AG04449 (cell line): ENCODE results near the gene SLCO6A1.

Experiments
- CTCF ChIA-PET: fragments of 350-600 bp; formaldehyde crosslinking; extraction: SDS; loops from one replicate; lab custom pipeline; 2021; ENCODE audit warnings: antibody characterized with exemption; lab: Yijun Ruan, JAX
- POLR2A ChIA-PET: fragments of 400-600, 350-600 bp; formaldehyde crosslinking; extraction: SDS; loops from one replicate; lab custom pipeline; 2020; ENCODE audit warnings: antibody characterized with exemption, inconsistent platforms; lab: Yijun Ruan, JAX
- DNase-seq: peaks from one replicate; pipeline ENCODE4 v3.0.0-alpha.2; 2010; ENCODE audit warnings: low read depth, low spot score
- H3K4me3 ChIP-seq: 2 replicates; pipeline ENCODE4 v1.5.1; 2011; ENCODE audit warnings: low read depth, mild to moderate bottlenecking, control low read depth, low read length
- CTCF ChIP-seq: IDR thresholded peaks from one replicate; pipeline ENCODE4 v1.5.1; 2011; ENCODE audit warnings: mild to moderate bottlenecking, moderate library complexity, low read length, control low read depth, inconsistent platforms; ENCODE audit not compliant: insufficient read depth; ENCODE audit errors: missing control alignments

The SLCO6A1 gene

GRCh38 chr5:102418531-102418930 is 80.3 kb downstream of the SLCO6A1 start:
- H3K4me3 ChIP-seq: no peak overlapping the region
- TF ChIP-seq CTCF: no peak
- ChIA-PET CTCF (no interaction called here), POLR2A (no interaction called here)
- no peak for DNase-seq

GRCh38 chr5:102414448-102414847 is 84.4 kb downstream of the SLCO6A1 start:
- no peak for TF ChIP-seq CTCF
- no peak overlapping the region for H3K4me3 ChIP-seq
- CTCF ChIA-PET: no interaction called here
- no peak for DNase-seq
- POLR2A ChIA-PET: no interaction called here

GRCh38 chr5:102388235-102388634 is 110.6 kb downstream of the SLCO6A1 start:
- TF ChIP-seq CTCF: no peak
- H3K4me3 ChIP-seq: no peak overlapping the region
- ChIA-PET CTCF (no interaction called here), POLR2A (no interaction called here)
- DNase-seq: no peak

GRCh38 chr5:102385365-102385764 is 113.4 kb downstream of the SLCO6A1 start:
- TF ChIP-seq CTCF: no peak
- CTCF ChIA-PET: no interaction called here

GRCh38 chr5:102380174-102380573 is 118.6 kb downstream of the SLCO6A1 start:
- no peak for TF ChIP-seq CTCF
- CTCF ChIA-PET: no interaction called here

More at GRCh38 chr5:102385365-102385764, 113.4 kb downstream of the SLCO6A1 start:
- H3K4me3 ChIP-seq: no peak overlapping the region
- POLR2A ChIA-PET: no interaction called here
- DNase-seq: no peak

GRCh38 chr5:102375876-102376275 is 122.9 kb downstream of the SLCO6A1 start:
- no peak for TF ChIP-seq CTCF
- H3K4me3 ChIP-seq: no peak overlapping the region
- ChIA-PET POLR2A (no interaction called here), CTCF (no interaction called here)
- no peak for DNase-seq

More at GRCh38 chr5:102380174-102380573, 118.6 kb downstream of the SLCO6A1 start:
- POLR2A ChIA-PET: no interaction called here
- H3K4me3 ChIP-seq: no peak overlapping the region
- DNase-seq: no peak
